Measurements from ENCODE around the gene MOCOS. TPM values are rescaled to one million over a fixed set of nuclear protein-coding genes. Genes with fewer than 3 reads are reported as not detected.

MOCOS gene
- total and polyA plus RNA-seq, 2 of the 13 experiments (the other 11 are each of a cell fraction or from before 2014, with no cell fraction given): 7.7 to 15.4 TPM

GRCh38 chr18:36187193-36187825 is at the start of gene MOCOS (continued):
- TF ChIP-seq LCORL (IDR thresholded peaks at IDR 0.05): no peak
- TF ChIP-seq LCORL (CRISPR knock-in tag; IDR thresholded peaks at IDR 0.05): no peak
- TF ChIP-seq ZNF484 (CRISPR knock-in tag; IDR thresholded peaks at IDR 0.05; ENCODE audit: borderline replicate concordance, low read depth): no peak
- 0 out of 2 replicates have a peak, but pooled peaks have one; percentile 22 for TF ChIP-seq ZNF672 (CRISPR knock-in tag; IDR thresholded peaks at IDR 0.05)
- TF ChIP-seq, protein P1, sequence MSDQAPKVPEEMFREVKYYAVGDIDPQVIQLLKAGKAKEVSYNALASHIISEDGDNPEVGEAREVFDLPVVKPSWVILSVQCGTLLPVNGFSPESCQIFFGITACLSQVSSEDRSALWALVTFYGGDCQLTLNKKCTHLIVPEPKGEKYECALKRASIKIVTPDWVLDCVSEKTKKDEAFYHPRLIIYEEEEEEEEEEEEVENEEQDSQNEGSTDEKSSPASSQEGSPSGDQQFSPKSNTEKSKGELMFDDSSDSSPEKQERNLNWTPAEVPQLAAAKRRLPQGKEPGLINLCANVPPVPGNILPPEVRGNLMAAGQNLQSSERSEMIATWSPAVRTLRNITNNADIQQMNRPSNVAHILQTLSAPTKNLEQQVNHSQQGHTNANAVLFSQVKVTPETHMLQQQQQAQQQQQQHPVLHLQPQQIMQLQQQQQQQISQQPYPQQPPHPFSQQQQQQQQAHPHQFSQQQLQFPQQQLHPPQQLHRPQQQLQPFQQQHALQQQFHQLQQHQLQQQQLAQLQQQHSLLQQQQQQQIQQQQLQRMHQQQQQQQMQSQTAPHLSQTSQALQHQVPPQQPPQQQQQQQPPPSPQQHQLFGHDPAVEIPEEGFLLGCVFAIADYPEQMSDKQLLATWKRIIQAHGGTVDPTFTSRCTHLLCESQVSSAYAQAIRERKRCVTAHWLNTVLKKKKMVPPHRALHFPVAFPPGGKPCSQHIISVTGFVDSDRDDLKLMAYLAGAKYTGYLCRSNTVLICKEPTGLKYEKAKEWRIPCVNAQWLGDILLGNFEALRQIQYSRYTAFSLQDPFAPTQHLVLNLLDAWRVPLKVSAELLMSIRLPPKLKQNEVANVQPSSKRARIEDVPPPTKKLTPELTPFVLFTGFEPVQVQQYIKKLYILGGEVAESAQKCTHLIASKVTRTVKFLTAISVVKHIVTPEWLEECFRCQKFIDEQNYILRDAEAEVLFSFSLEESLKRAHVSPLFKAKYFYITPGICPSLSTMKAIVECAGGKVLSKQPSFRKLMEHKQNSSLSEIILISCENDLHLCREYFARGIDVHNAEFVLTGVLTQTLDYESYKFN (CRISPR knock-in tag; conservative IDR thresholded peaks at IDR 0.05): peak; percentile 50
- peak; percentile 52 for TF ChIP-seq YEATS4 (CRISPR knock-in tag; IDR thresholded peaks at IDR 0.05; ENCODE audit: borderline replicate concordance)
- 0 out of 2 replicates have a peak, but pooled peaks have one; percentile 26 for TF ChIP-seq ZNF264 (CRISPR knock-in tag; IDR thresholded peaks at IDR 0.05)
- TF ChIP-seq ZNF160 (CRISPR knock-in tag; IDR thresholded peaks at IDR 0.05): peak; percentile 75; the same call in 1 of the 2 replicates
- TF ChIP-seq PTBP1 (IDR thresholded peaks at IDR 0.05; ENCODE audit: low read depth, low read length, poor library complexity, severe bottlenecking): no peak
- no peak for TF ChIP-seq KDM3A (CRISPR knock-in tag; IDR thresholded peaks at IDR 0.05; ENCODE audit: low read depth)
- TF ChIP-seq SKI (IDR thresholded peaks at IDR 0.05; ENCODE audit: partially characterized antibody): peak; percentile 55
- peak; percentile 12; the same call in 1 of the 2 replicates for TF ChIP-seq ZNF331 (CRISPR knock-in tag; IDR thresholded peaks at IDR 0.05)
- peak; percentile 63 for TF ChIP-seq PHF8 (CRISPR knock-in tag; IDR thresholded peaks at IDR 0.05)
- no peak for TF ChIP-seq ZFP1 (CRISPR knock-in tag; IDR thresholded peaks at IDR 0.05)
- TF ChIP-seq AGO1 (IDR thresholded peaks at IDR 0.05; ENCODE audit: low read depth, low read length, poor library complexity, severe bottlenecking): no peak
- no peak for TF ChIP-seq ZNF446 (CRISPR knock-in tag; IDR thresholded peaks at IDR 0.05)
- peak; percentile 53 for TF ChIP-seq SALL1 (CRISPR knock-in tag; IDR thresholded peaks at IDR 0.05)
- TF ChIP-seq ZSCAN5A (CRISPR knock-in tag; IDR thresholded peaks at IDR 0.05; ENCODE audit: borderline replicate concordance): no peak
- peak; percentile 54 for TF ChIP-seq ATF7-NPFF (CRISPR knock-in tag; IDR thresholded peaks at IDR 0.05; ENCODE audit: low read depth)
- peak; percentile 92 for TF ChIP-seq POLR2G (IDR thresholded peaks at IDR 0.05; ENCODE audit: low read depth, low read length)
- TF ChIP-seq LBX2 (CRISPR knock-in tag; IDR thresholded peaks at IDR 0.05; ENCODE audit: borderline replicate concordance): 0 out of 2 replicates have a peak, but pooled peaks have one; percentile 69
- peak; percentile 76; the same call in 1 of the 2 replicates for TF ChIP-seq ZNF816 (CRISPR knock-in tag; IDR thresholded peaks at IDR 0.05; ENCODE audit: borderline replicate concordance)
- TF ChIP-seq ZNF232 (CRISPR knock-in tag; IDR thresholded peaks at IDR 0.05; ENCODE audit: borderline replicate concordance): peak; percentile 26; the same call in 1 of the 2 replicates
- TF ChIP-seq, protein P2, sequence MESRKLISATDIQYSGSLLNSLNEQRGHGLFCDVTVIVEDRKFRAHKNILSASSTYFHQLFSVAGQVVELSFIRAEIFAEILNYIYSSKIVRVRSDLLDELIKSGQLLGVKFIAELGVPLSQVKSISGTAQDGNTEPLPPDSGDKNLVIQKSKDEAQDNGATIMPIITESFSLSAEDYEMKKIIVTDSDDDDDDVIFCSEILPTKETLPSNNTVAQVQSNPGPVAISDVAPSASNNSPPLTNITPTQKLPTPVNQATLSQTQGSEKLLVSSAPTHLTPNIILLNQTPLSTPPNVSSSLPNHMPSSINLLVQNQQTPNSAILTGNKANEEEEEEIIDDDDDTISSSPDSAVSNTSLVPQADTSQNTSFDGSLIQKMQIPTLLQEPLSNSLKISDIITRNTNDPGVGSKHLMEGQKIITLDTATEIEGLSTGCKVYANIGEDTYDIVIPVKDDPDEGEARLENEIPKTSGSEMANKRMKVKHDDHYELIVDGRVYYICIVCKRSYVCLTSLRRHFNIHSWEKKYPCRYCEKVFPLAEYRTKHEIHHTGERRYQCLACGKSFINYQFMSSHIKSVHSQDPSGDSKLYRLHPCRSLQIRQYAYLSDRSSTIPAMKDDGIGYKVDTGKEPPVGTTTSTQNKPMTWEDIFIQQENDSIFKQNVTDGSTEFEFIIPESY (CRISPR knock-in tag; IDR thresholded peaks at IDR 0.05): no peak
